T-cell (primary cell): ENCODE data around the gene CST4. TPM values are rescaled to one million over a fixed set of nuclear protein-coding genes. Genes with fewer than 3 reads are reported as not detected.

ENCODE experiments used
- ATAC-seq, 4 experiments: fragments of 200-7000 bp in 3 of 4; fragments of 150-1000 bp in 1 of 4; cut with Tn5 transposase; replicated peaks in 1 of 4; 1 replicate in 3 of 4; 2 replicates in 1 of 4; pipeline ENCODE4 v1.10.0; 2021; ENCODE audit warnings: moderate library complexity in 3 of 4, mild to moderate bottlenecking in 2 of 4, moderate number of reproducible peaks in 1 of 4
- CTCF ChIA-PET, 2 donors: fragments of 300-600 bp; sonication (Branson Sonifier 250); formaldehyde crosslinking; loops; one replicate each; lab custom pipeline; 2022; ENCODE audit warnings: antibody characterized with exemption in 2 of 2; lab: Charles Lee
- POLR2A ChIA-PET, 2 donors: fragments of 300-600 bp; sonication (Branson Sonifier 250); formaldehyde crosslinking; loops; one replicate each; lab custom pipeline; 2022; ENCODE audit warnings: antibody characterized with exemption in 2 of 2; lab: Charles Lee
- DNase-seq, 35 experiments: peaks; one replicate each; pipeline versions ENCODE4 v3.0.0 to v3.0.0-alpha.2; 2013 to 2023
- H3K27ac ChIP-seq: one replicate; pipeline ENCODE4 v1.5.1; 2013; ENCODE audit warnings: low read length
- H3K27me3 ChIP-seq, 2 experiments: replicated peaks in 1 of 2; 1 replicate in 1 of 2; 2 replicates in 1 of 2; pipeline versions ENCODE4 v1.6.1 to v1.7.0; 2013; ENCODE audit warnings: low read length in 1 of 2, mixed read lengths in 1 of 2; ENCODE audit not compliant: control insufficient read depth in 2 of 2, insufficient read depth in 2 of 2; ENCODE audit errors: extremely low read depth in 1 of 2
- H3K36me3 ChIP-seq, 2 donors: 1 replicate in 1 of 2; 2 replicates in 1 of 2; pipeline versions ENCODE4 v1.6.1 to v1.7.0; 2013; ENCODE audit warnings: low read length in 1 of 2; ENCODE audit not compliant: control insufficient read depth in 2 of 2, insufficient read depth in 1 of 2; ENCODE audit errors: extremely low read depth in 1 of 2
- H3K4me1 ChIP-seq, 2 experiments: 1 replicate in 1 of 2; 2 replicates in 1 of 2; pipeline versions ENCODE4 v1.6.1 to v1.7.0; 2013; ENCODE audit warnings: low read length in 2 of 2, mixed read lengths in 1 of 2; ENCODE audit not compliant: insufficient read depth in 2 of 2, control insufficient read depth in 1 of 2; ENCODE audit errors: extremely low read depth in 1 of 2
- H3K4me3 ChIP-seq, 2 donors: 1 replicate in 1 of 2; 2 replicates in 1 of 2; pipeline versions ENCODE4 v1.5.1 to v1.7.0; 2013; ENCODE audit warnings: mild to moderate bottlenecking in 2 of 2, low read length in 1 of 2, moderate library complexity in 1 of 2; ENCODE audit not compliant: control insufficient read depth in 1 of 2; ENCODE audit errors: extremely low read depth in 1 of 2
- H3K9me3 ChIP-seq: 2 replicates; pipeline ENCODE4 v1.7.0; 2013
- H3K27ac Mint-ChIP-seq, 2 donors: one replicate each; pipeline ENCODE4 v1.8.0; 2020 to 2021; ENCODE audit warnings: mild to moderate bottlenecking in 2 of 2, mixed read lengths in 2 of 2
- H3K27me3 Mint-ChIP-seq, 2 donors: one replicate each; pipeline ENCODE4 v1.8.0; 2021 to 2022; ENCODE audit warnings: mixed read lengths in 2 of 2
- H3K36me3 Mint-ChIP-seq: one replicate; pipeline ENCODE4 v1.8.0; 2021; ENCODE audit warnings: mixed read lengths
- H3K4me1 Mint-ChIP-seq, 3 donors: one replicate each; pipeline ENCODE4 v1.8.0; 2020 to 2022; ENCODE audit warnings: mixed read lengths in 3 of 3, mild to moderate bottlenecking in 1 of 3
- H3K4me3 Mint-ChIP-seq, 3 donors: one replicate each; pipeline ENCODE4 v1.8.0; 2020 to 2022; ENCODE audit warnings: mild to moderate bottlenecking in 3 of 3, mixed read lengths in 3 of 3, moderate library complexity in 3 of 3
- H3K9me3 Mint-ChIP-seq, 3 donors: one replicate each; pipeline ENCODE4 v1.8.0; 2020 to 2022; ENCODE audit warnings: mixed read lengths in 3 of 3
- WGBS: methylation state at CpG from one replicate; pipeline ENCODE4 v1.1.5; 2013; ENCODE audit warnings: missing lambda C conversion rate; ENCODE audit not compliant: insufficient coverage; 5-methylcytosine and 5-hydroxymethylcytosine counted together
- total RNA-seq, 35 experiments: library from RNA in 6 of 35; stranded (reverse) in 6 of 35; fragments of 120-200 nt in 1 of 35; gene quantifications; one replicate each; pipeline versions ENCODE4 v1.2.1 to v1.2.4 and lab custom pipeline; 2013 to 2026

Gene CST4
- total RNA-seq, 5 donors from 2014 or later (not counting 1 experiment from before 2014, with no cell fraction given) = not detected

GRCh38 chr20:23672158-23672557 is 16.7 kb downstream of the CST4 start:
- H3K27me3 Mint-ChIP-seq = peaks cover 0 to 4% of the 10 kb centered on the region in 2 donors
- no peak for ATAC-seq
- H3K36me3 Mint-ChIP-seq = no peaks in the 10 kb centered on the region
- H3K9me3 Mint-ChIP-seq = peaks cover 0 to 4% (median 0%) of the 10 kb centered on the region in 3 donors
- no peaks in the 10 kb centered on the region for H3K36me3 ChIP-seq
- H3K27me3 ChIP-seq = peaks cover 0 to 3% of the 10 kb centered on the region in 2 experiments
- H3K4me3 ChIP-seq = no peak overlapping the region
- no peaks in the 10 kb centered on the region for H3K4me1 Mint-ChIP-seq
- H3K4me1 ChIP-seq = no peaks in the 10 kb centered on the region
- no peak overlapping the region for H3K27ac Mint-ChIP-seq
- CTCF ChIA-PET = no interaction called here
- no peak overlapping the region for H3K4me3 Mint-ChIP-seq
- POLR2A ChIA-PET = no interaction called here
- DNase-seq = no peak
- no peaks in the 10 kb centered on the region for H3K9me3 ChIP-seq
- no CpG with 5 or more reads among the region's 1 CpG for WGBS
- H3K27ac ChIP-seq = no peak overlapping the region

GRCh38 chr20:23671479-23671878 is 17.4 kb downstream of the CST4 start:
- no peaks in the 10 kb centered on the region for H3K36me3 ChIP-seq
- H3K9me3 Mint-ChIP-seq = peaks cover 0 to 4% (median 0%) of the 10 kb centered on the region in 3 donors
- ATAC-seq (no peak), DNase-seq (no peak)
- H3K4me3 ChIP-seq = no peak overlapping the region
- H3K27me3 ChIP-seq = peaks cover 0 to 3% of the 10 kb centered on the region in 2 experiments
- no peaks in the 10 kb centered on the region for H3K9me3 ChIP-seq
- no peak overlapping the region for H3K4me3 Mint-ChIP-seq
- ChIA-PET POLR2A (no interaction called here), CTCF (no interaction called here)
- H3K4me1 Mint-ChIP-seq = no peaks in the 10 kb centered on the region
- 86% methylated on average over 3 of the region's 3 CpGs for WGBS
- peaks cover 0 to 1% of the 10 kb centered on the region in 2 donors for H3K27me3 Mint-ChIP-seq
- H3K27ac ChIP-seq = no peak overlapping the region
- H3K27ac Mint-ChIP-seq = no peak overlapping the region
- H3K4me1 ChIP-seq = no peaks in the 10 kb centered on the region
- no peaks in the 10 kb centered on the region for H3K36me3 Mint-ChIP-seq

GRCh38 chr20:23670361-23670760 is 18.5 kb downstream of the CST4 start:
- Mint-ChIP-seq H3K36me3 (no peaks in the 10 kb centered on the region), H3K4me1 (no peaks in the 10 kb centered on the region), H3K9me3 (peaks cover 0 to 4% (median 0%) of the 10 kb centered on the region in 3 donors), H3K4me3 (no peak overlapping the region), H3K27me3 (peaks cover 0 to 1% of the 10 kb centered on the region in 2 donors), H3K27ac (no peak overlapping the region)
- peaks cover 0 to 3% of the 10 kb centered on the region in 2 experiments for H3K27me3 ChIP-seq
- no peaks in the 10 kb centered on the region for H3K9me3 ChIP-seq
- no peak overlapping the region for H3K4me3 ChIP-seq
- no peaks in the 10 kb centered on the region for H3K36me3 ChIP-seq
- no peaks in the 10 kb centered on the region for H3K4me1 ChIP-seq
- 8% methylated on average over 1 of the region's 1 CpG for WGBS
- CTCF ChIA-PET = no interaction called here
- ATAC-seq (no peak), DNase-seq (no peak)
- POLR2A ChIA-PET = no interaction called here
- H3K27ac ChIP-seq = no peak overlapping the region

- H3K4me3 Mint-ChIP-seq = no peak overlapping the region
- H3K36me3 ChIP-seq = no peaks in the 10 kb centered on the region
- CTCF ChIA-PET = no interaction called here
- no peak overlapping the region for H3K27ac Mint-ChIP-seq
- ATAC-seq (no peak), DNase-seq (no peak)
- peaks cover 0 to 4% (median 0%) of the 10 kb centered on the region in 3 donors for H3K9me3 Mint-ChIP-seq
- no peaks in the 10 kb centered on the region for H3K9me3 ChIP-seq
- POLR2A ChIA-PET = no interaction called here
- H3K4me1 ChIP-seq = no peaks in the 10 kb centered on the region
- H3K4me3 ChIP-seq = no peak overlapping the region
- H3K27me3 Mint-ChIP-seq = peaks cover 0 to 1% of the 10 kb centered on the region in 2 donors
- 79% methylated on average over 4 of the region's 7 CpGs for WGBS
- H3K27me3 ChIP-seq = peaks cover 0 to 3% of the 10 kb centered on the region in 2 experiments
- H3K36me3 Mint-ChIP-seq = no peaks in the 10 kb centered on the region
- H3K4me1 Mint-ChIP-seq = no peaks in the 10 kb centered on the region
- no peak overlapping the region for H3K27ac ChIP-seq
These were observed 19.0 kb downstream of the CST4 start for GRCh38 chr20:23669866-23670265.

GRCh38 chr20:23669327-23669726 is 19.5 kb downstream of the CST4 start:
- DNase-seq = no peak
- Histone ChIP-seq H3K27ac (no peak overlapping the region), H3K9me3 (no peaks in the 10 kb centered on the region), H3K4me1 (no peaks in the 10 kb centered on the region), H3K36me3 (no peaks in the 10 kb centered on the region), H3K27me3 (peaks cover 0 to 3% of the 10 kb centered on the region in 2 experiments), H3K4me3 (no peak overlapping the region)
- H3K27me3 Mint-ChIP-seq = peaks cover 0 to 1% of the 10 kb centered on the region in 2 donors
- ChIA-PET POLR2A (no interaction called here), CTCF (no interaction called here)
- H3K27ac Mint-ChIP-seq = no peak overlapping the region
- WGBS = 93% methylated on average over 1 of the region's 1 CpG
- H3K4me1 Mint-ChIP-seq = no peaks in the 10 kb centered on the region
- H3K9me3 Mint-ChIP-seq = peaks cover 0 to 4% (median 0%) of the 10 kb centered on the region in 3 donors
- ATAC-seq = no peak
- no peaks in the 10 kb centered on the region for H3K36me3 Mint-ChIP-seq
- no peak overlapping the region for H3K4me3 Mint-ChIP-seq

- H3K4me1 ChIP-seq = no peaks in the 10 kb centered on the region
- Mint-ChIP-seq H3K9me3 (peaks cover 0 to 4% (median 0%) of the 10 kb centered on the region in 3 donors), H3K27me3 (peaks cover 0 to 1% of the 10 kb centered on the region in 2 donors), H3K36me3 (no peaks in the 10 kb centered on the region), H3K27ac (no peak overlapping the region), H3K4me1 (no peaks in the 10 kb centered on the region), H3K4me3 (no peak overlapping the region)
- no peak overlapping the region for H3K4me3 ChIP-seq
- H3K9me3 ChIP-seq = no peaks in the 10 kb centered on the region
- DNase-seq = peak in 16 of 35 experiments; percentile 3 to 55 (median 12)
- peak in 1 of 4 experiments; percentile 32 for ATAC-seq
- ChIA-PET POLR2A (no interaction called here), CTCF (no interaction called here)
- H3K27me3 ChIP-seq = peaks cover 0 to 3% of the 10 kb centered on the region in 2 experiments
- no peak overlapping the region for H3K27ac ChIP-seq
- 0% methylated on average over 1 of the region's 4 CpGs for WGBS
- H3K36me3 ChIP-seq = no peaks in the 10 kb centered on the region
These were observed 20.3 kb downstream of the CST4 start for GRCh38 chr20:23668477-23668951.
